ENCODE results near the gene NAT9. TPM values are rescaled to one million over a fixed set of nuclear protein-coding genes. Genes with fewer than 3 reads are reported as not detected.

Gene NAT9
- total RNA-seq, 1 donor from 2014 or later: 29.2 TPM

GRCh38 chr17:74746376-74746775 lies 29.8 kb downstream of the NAT9 start:
- DNase-seq (ENCODE audit: low read depth): no peak

- no peak for DNase-seq (ENCODE audit: low read depth)
These were observed 30.5 kb downstream of the NAT9 start for GRCh38 chr17:74745548-74746177.

GRCh38 chr17:74744714-74745547 lies 31.2 kb downstream of the NAT9 start:
- peak; percentile 48 for DNase-seq (ENCODE audit: low read depth)

GRCh38 chr17:74744349-74744713 lies 31.8 kb downstream of the NAT9 start:
- no peak for DNase-seq (ENCODE audit: low read depth)

- no peak for DNase-seq (ENCODE audit: low read depth)
These were observed 32.4 kb downstream of the NAT9 start for GRCh38 chr17:74743755-74744154.

- no peak for DNase-seq (ENCODE audit: low read depth)
These were observed 33.1 kb downstream of the NAT9 start for GRCh38 chr17:74742978-74743545.

- DNase-seq (ENCODE audit: low read depth): no peak
These were observed 34.0 kb downstream of the NAT9 start for GRCh38 chr17:74742153-74742515.

GRCh38 chr17:74740641-74741387 lies 35.3 kb downstream of the NAT9 start:
- DNase-seq (ENCODE audit: low read depth): no peak

GRCh38 chr17:74740173-74740572 lies 36.0 kb downstream of the NAT9 start:
- DNase-seq (ENCODE audit: low read depth): no peak

- no peak for DNase-seq (ENCODE audit: low read depth)
These were observed 36.8 kb downstream of the NAT9 start for GRCh38 chr17:74739227-74739831.

- DNase-seq (ENCODE audit: low read depth): no peak
These were observed 37.8 kb downstream of the NAT9 start for GRCh38 chr17:74738051-74738996.

- no peak for DNase-seq (ENCODE audit: low read depth)
These were observed 38.7 kb downstream of the NAT9 start for GRCh38 chr17:74737299-74738050.

- DNase-seq (ENCODE audit: low read depth): no peak
These were observed 39.4 kb downstream of the NAT9 start, which contains the start of gene RAB37 for GRCh38 chr17:74736513-74737298. Gene RAB37 (plus strand): TSS chr17:74737256. CDS start chr17:74737273, 17 bp downstream.

- no peak for DNase-seq (ENCODE audit: low read depth)
These were observed 41.9 kb downstream of the NAT9 start for GRCh38 chr17:74734256-74734655.

GRCh38 chr17:74733365-74734122 lies 42.6 kb downstream of the NAT9 start:
- DNase-seq (ENCODE audit: low read depth): no peak

GRCh38 chr17:74732042-74732867 lies 43.9 kb downstream of the NAT9 start:
- DNase-seq (ENCODE audit: low read depth): no peak

- no peak for DNase-seq (ENCODE audit: low read depth)
These were observed 44.9 kb downstream of the NAT9 start for GRCh38 chr17:74731347-74731605.
